Prostate gland (tissue), 2 donors: Measurements from ENCODE around the gene GADD45G.

Experiments
- CTCF ChIP-seq, 4 experiments: fragments of 200-600 bp in 2 of 4; fragments of 450-650 bp in 2 of 4; sonication (generic) in 2 of 4; IDR thresholded peaks; 1 replicate in 3 of 4; 2 replicates in 1 of 4; pipeline ENCODE4 v1.5.1; 2016 to 2019; ENCODE audit warnings: antibody characterized with exemption in 4 of 4, mild to moderate bottlenecking in 2 of 4, moderate library complexity in 2 of 4
- POLR2A ChIP-seq: fragments of 450-650 bp; IDR thresholded peaks from one replicate; pipeline ENCODE4 v1.6.1; 2016; ENCODE audit warnings: antibody characterized with exemption, mild to moderate bottlenecking
- POLR2AphosphoS5 ChIP-seq: sonication (generic); formaldehyde crosslinking; IDR thresholded peaks from one replicate; pipeline ENCODE4 v1.6.1; 2017; ENCODE audit warnings: antibody characterized with exemption

- TF ChIP-seq POLR2A, result no peak
- no peak for TF ChIP-seq CTCF (IDR thresholded peaks at IDR 0.05)
- TF ChIP-seq POLR2AphosphoS5, result no peak
Measured at GRCh38 chr9:89631384-89631783, 26.6 kb downstream of the GADD45G start.
